ENCODE results near the gene MED15. TPM values are rescaled to one million over a fixed set of nuclear protein-coding genes. Genes with fewer than 3 reads are reported as not detected.
"Not testable (repeated sequence)": the region's sequence is repeated elsewhere in the genome, so short reads cannot be mapped to it uniquely, and the experiment has no call there.

Gene MED15
- total RNA-seq, 5 donors from 2014 or later (not counting 1 experiment from before 2014, with no cell fraction given) = 214 to 317 (median 262) TPM

DNA sequence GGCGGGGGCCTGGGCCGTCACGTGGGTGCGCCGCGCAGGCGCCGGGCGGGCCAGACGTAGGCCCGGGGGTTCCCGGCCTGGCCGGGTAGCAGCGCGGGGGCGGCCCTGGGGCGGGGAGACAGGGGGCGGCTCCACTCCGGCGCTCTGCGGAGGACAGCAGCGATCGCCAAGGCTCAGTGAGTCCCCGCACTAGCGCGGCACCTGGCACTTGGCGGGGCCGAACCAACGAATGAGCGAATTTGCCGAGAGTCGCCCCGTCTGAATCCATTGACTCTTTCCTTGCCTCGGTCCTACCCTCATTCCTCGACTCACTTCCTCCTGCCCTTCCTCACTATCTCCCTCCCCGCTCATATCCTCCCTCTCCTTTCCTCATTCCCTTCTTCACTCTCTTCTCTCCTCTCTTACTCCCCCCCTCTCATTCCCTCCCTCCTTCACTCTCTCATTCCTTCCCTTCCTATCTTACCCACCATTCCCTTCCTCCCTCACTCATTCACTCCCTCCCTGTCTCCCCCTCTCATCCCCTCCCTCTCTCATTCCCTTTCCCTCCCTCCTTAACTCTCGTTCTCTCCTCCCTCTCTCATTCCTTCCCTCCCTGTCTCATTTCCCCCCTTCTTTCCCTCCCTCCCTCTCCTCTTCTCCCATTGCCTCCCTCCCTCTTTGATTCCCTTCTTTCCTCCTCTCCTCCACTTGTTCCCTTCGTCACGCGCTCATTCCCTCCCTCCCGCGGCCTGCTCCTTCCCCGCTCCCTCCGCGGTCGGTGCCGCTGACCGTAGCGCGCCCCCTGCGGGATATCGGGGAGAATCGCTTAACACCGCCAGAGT lies 11.3 kb upstream of the MED15 start:
- peak; percentile 93 to 96 (median 94) for ATAC-seq (replicated peaks in 1 of 4)
- H3K9me3 Mint-ChIP-seq = no peaks in the 10 kb centered on the region
- H3K27ac Mint-ChIP-seq = peak overlapping the region; percentile 82
- POLR2A ChIA-PET = interaction anchor here (0.6 to 0.7 kb wide), 4 partner anchors 52 to 400 kb away, joined by 3 to 7 read pairs (median 4); no protein-coding TSS in a partner anchor
- peak overlapping the region; percentile 83 to 96 (median 90) for H3K4me3 Mint-ChIP-seq
- H3K36me3 Mint-ChIP-seq = peaks cover 5% of the 10 kb centered on the region
- no peaks in the 10 kb centered on the region for H3K9me3 ChIP-seq
- H3K27me3 Mint-ChIP-seq = no peaks in the 10 kb centered on the region
- H3K4me3 ChIP-seq (ENCODE audit: control insufficient read depth in 1 of 2, extremely low read depth in 1 of 2, low read length in 1 of 2) = peak overlapping the region; percentile 65 to 92
- peaks cover 3 to 53% of the 10 kb centered on the region in 2 experiments for H3K4me1 ChIP-seq (ENCODE audit: control insufficient read depth in 1 of 2, extremely low read depth in 1 of 2, insufficient read depth in 2 of 2, low read length in 2 of 2)
- no peaks in the 10 kb centered on the region for H3K27me3 ChIP-seq (replicated peaks in 1 of 2; ENCODE audit: control insufficient read depth in 2 of 2, extremely low read depth in 1 of 2, insufficient read depth in 2 of 2, low read length in 1 of 2)
- peak overlapping the region; percentile 95 for H3K27ac ChIP-seq (ENCODE audit: low read length)
- H3K36me3 ChIP-seq (ENCODE audit: control insufficient read depth in 2 of 2, extremely low read depth in 1 of 2, insufficient read depth in 1 of 2, low read length in 1 of 2) = peaks cover 0 to 2% of the 10 kb centered on the region in 2 donors
- CTCF ChIA-PET = interaction anchor here in 1 of 2 donors (0.6 to 0.7 kb wide), 2 partner anchors 16 to 35 kb away, joined by 3 to 4 read pairs; no protein-coding TSS in a partner anchor
- under 1% methylated on average over 54 of the region's 54 CpGs for WGBS (ENCODE audit: insufficient coverage)
- H3K4me1 Mint-ChIP-seq = peaks cover 41 to 50% (median 41%) of the 10 kb centered on the region in 3 donors
- DNase-seq = peak; percentile 74 to 95 (median 88)

- no peak for DNase-seq
- CTCF ChIA-PET = no interaction called here
Measured at GRCh38 chr22:20497426-20497825, 10.0 kb upstream of the MED15 start.

DNA sequence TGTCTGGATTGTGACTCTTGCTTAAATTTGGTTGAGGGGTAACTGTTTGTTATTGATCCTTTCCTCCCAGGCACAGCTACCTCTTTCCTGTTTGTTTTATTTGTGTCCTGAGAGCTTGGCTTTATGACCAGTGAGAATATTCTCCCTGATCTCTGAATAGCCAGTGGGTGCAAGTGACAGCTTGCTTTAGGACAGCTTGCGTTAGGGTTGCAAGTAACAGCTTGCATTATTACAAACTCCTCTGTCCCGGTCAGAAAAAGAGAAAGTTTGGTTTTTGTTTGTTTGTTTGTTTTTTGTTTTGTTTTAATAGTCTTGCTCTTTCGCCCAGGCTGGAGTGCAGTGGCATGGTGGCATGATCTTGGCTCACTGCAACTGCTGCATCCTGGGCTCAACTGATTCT lies 8.5 kb upstream of the MED15 start:
- Histone ChIP-seq H3K36me3 (ENCODE audit: control insufficient read depth in 2 of 2, extremely low read depth in 1 of 2, insufficient read depth in 1 of 2, low read length in 1 of 2) (peaks cover 0 to 4% of the 10 kb centered on the region in 2 donors), H3K27ac (ENCODE audit: low read length) (no peak overlapping the region), H3K9me3 (no peaks in the 10 kb centered on the region), H3K4me1 (ENCODE audit: control insufficient read depth in 1 of 2, extremely low read depth in 1 of 2, insufficient read depth in 2 of 2, low read length in 2 of 2) (peaks cover 3 to 26% of the 10 kb centered on the region in 2 experiments), H3K27me3 (replicated peaks in 1 of 2; ENCODE audit: control insufficient read depth in 2 of 2, extremely low read depth in 1 of 2, insufficient read depth in 2 of 2, low read length in 1 of 2) (no peaks in the 10 kb centered on the region), H3K4me3 (ENCODE audit: control insufficient read depth in 1 of 2, extremely low read depth in 1 of 2, low read length in 1 of 2) (no peak overlapping the region)
- H3K36me3 Mint-ChIP-seq = peaks cover 8% of the 10 kb centered on the region
- WGBS (ENCODE audit: insufficient coverage) = 61% methylated on average over 3 of the region's 3 CpGs
- ChIA-PET CTCF (interaction anchor here (1.0 to 1.1 kb wide), 2 partner anchors 9 to 54 kb away, joined by 3 read pairs; partner anchors contain the start of gene MED15 (in 1 of the 2)), POLR2A (no interaction called here)
- H3K4me3 Mint-ChIP-seq = no peak overlapping the region
- peaks cover 15 to 24% (median 16%) of the 10 kb centered on the region in 3 donors for H3K4me1 Mint-ChIP-seq
- no peaks in the 10 kb centered on the region for H3K9me3 Mint-ChIP-seq
- H3K27ac Mint-ChIP-seq = peak overlapping the region in 1 of 2 donors; percentile 58
- DNase-seq (no peak), ATAC-seq (replicated peaks in 1 of 4) (no peak)
- H3K27me3 Mint-ChIP-seq = no peaks in the 10 kb centered on the region

More at GRCh38 chr22:20497426-20497825, 10.0 kb upstream of the MED15 start:
- 98% methylated on average over 3 of the region's 3 CpGs for WGBS (ENCODE audit: insufficient coverage)
- POLR2A ChIA-PET = no interaction called here
- H3K9me3 Mint-ChIP-seq = no peaks in the 10 kb centered on the region
- Histone ChIP-seq H3K4me3 (ENCODE audit: control insufficient read depth in 1 of 2, extremely low read depth in 1 of 2, low read length in 1 of 2) (no peak overlapping the region), H3K27ac (ENCODE audit: low read length) (no peak overlapping the region), H3K27me3 (replicated peaks in 1 of 2; ENCODE audit: control insufficient read depth in 2 of 2, extremely low read depth in 1 of 2, insufficient read depth in 2 of 2, low read length in 1 of 2) (no peaks in the 10 kb centered on the region), H3K4me1 (ENCODE audit: control insufficient read depth in 1 of 2, extremely low read depth in 1 of 2, insufficient read depth in 2 of 2, low read length in 2 of 2) (peaks cover 3 to 41% of the 10 kb centered on the region in 2 experiments), H3K36me3 (ENCODE audit: control insufficient read depth in 2 of 2, extremely low read depth in 1 of 2, insufficient read depth in 1 of 2, low read length in 1 of 2) (peaks cover 0 to 4% of the 10 kb centered on the region in 2 donors), H3K9me3 (no peaks in the 10 kb centered on the region)
- H3K36me3 Mint-ChIP-seq = peaks cover 8% of the 10 kb centered on the region
- H3K27me3 Mint-ChIP-seq = no peaks in the 10 kb centered on the region
- ATAC-seq (replicated peaks in 1 of 4) = no peak
- peak overlapping the region; percentile 6 to 96 (median 23) for H3K4me3 Mint-ChIP-seq
- H3K4me1 Mint-ChIP-seq = peaks cover 29 to 38% (median 29%) of the 10 kb centered on the region in 3 donors
- peak overlapping the region; percentile 43 to 66 for H3K27ac Mint-ChIP-seq

GRCh38 chr22:20499769-20500168 lies 7.6 kb upstream of the MED15 start:
- H3K27me3 ChIP-seq (replicated peaks in 1 of 2; ENCODE audit: control insufficient read depth in 2 of 2, extremely low read depth in 1 of 2, insufficient read depth in 2 of 2, low read length in 1 of 2) = no peaks in the 10 kb centered on the region
- POLR2A ChIA-PET = no interaction called here
- H3K27ac Mint-ChIP-seq = no peak overlapping the region

DNA sequence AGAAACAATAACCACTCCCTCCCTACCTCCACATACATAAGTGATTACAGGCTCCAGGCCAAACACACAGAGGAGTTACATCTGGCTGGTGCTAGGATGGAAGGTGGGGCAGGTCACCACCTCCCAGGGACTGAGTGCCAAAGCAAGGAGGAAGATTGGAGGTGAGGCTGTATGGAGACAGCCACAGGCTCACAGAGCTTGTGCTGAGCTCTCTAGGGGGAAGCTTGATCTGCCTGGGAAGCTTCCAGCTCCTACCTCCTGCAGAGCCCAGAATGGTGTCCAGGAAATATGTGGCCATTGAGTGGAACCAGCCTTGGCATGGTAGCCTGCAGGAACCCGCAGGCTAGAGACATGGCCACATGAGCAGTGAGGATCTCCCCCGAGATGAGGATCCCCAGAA lies 3.6 kb upstream of the MED15 start:
- no peak overlapping the region for H3K4me3 ChIP-seq (ENCODE audit: control insufficient read depth in 1 of 2, extremely low read depth in 1 of 2, low read length in 1 of 2)
- ChIA-PET POLR2A (no interaction called here), CTCF (interaction anchor here in 1 of 2 donors (0.6 kb wide), 2 partner anchors 184 to 1313 kb away, joined by 3 to 5 read pairs; no protein-coding TSS in a partner anchor)
- ATAC-seq (replicated peaks in 1 of 4) (no peak), DNase-seq (no peak)
- H3K36me3 ChIP-seq (ENCODE audit: control insufficient read depth in 2 of 2, extremely low read depth in 1 of 2, insufficient read depth in 1 of 2, low read length in 1 of 2) = peaks cover 0 to 4% of the 10 kb centered on the region in 2 donors
- no peaks in the 10 kb centered on the region for H3K27me3 Mint-ChIP-seq
- H3K4me1 ChIP-seq (ENCODE audit: control insufficient read depth in 1 of 2, extremely low read depth in 1 of 2, insufficient read depth in 2 of 2, low read length in 2 of 2) = peaks cover under 1 to 11% of the 10 kb centered on the region in 2 experiments
- H3K4me3 Mint-ChIP-seq = no peak overlapping the region
- no peaks in the 10 kb centered on the region for H3K27me3 ChIP-seq (replicated peaks in 1 of 2; ENCODE audit: control insufficient read depth in 2 of 2, extremely low read depth in 1 of 2, insufficient read depth in 2 of 2, low read length in 1 of 2)
- no peak overlapping the region for H3K27ac ChIP-seq (ENCODE audit: low read length)
- H3K36me3 Mint-ChIP-seq = peaks cover 11% of the 10 kb centered on the region
- no peaks in the 10 kb centered on the region for H3K9me3 ChIP-seq
- H3K27ac Mint-ChIP-seq = no peak overlapping the region
- H3K9me3 Mint-ChIP-seq = no peaks in the 10 kb centered on the region
- H3K4me1 Mint-ChIP-seq = peaks cover 16 to 20% (median 16%) of the 10 kb centered on the region in 3 donors
- WGBS (ENCODE audit: insufficient coverage) = 100% methylated on average over 1 of the region's 2 CpGs

More at GRCh38 chr22:20499769-20500168, 7.6 kb upstream of the MED15 start:
- peaks cover 8% of the 10 kb centered on the region for H3K36me3 Mint-ChIP-seq
- 100% methylated on average over 3 of the region's 7 CpGs for WGBS (ENCODE audit: insufficient coverage)
- H3K36me3 ChIP-seq (ENCODE audit: control insufficient read depth in 2 of 2, extremely low read depth in 1 of 2, insufficient read depth in 1 of 2, low read length in 1 of 2) = peaks cover 0 to 4% of the 10 kb centered on the region in 2 donors
- peaks cover 8 to 18% (median 9%) of the 10 kb centered on the region in 3 donors for H3K4me1 Mint-ChIP-seq
- ATAC-seq (replicated peaks in 1 of 4) (no peak), DNase-seq (no peak)
- no peak overlapping the region for H3K4me3 Mint-ChIP-seq
- H3K9me3 Mint-ChIP-seq = no peaks in the 10 kb centered on the region
- CTCF ChIA-PET = interaction anchor here in 1 of 2 donors (0.7 to 1.1 kb wide), 2 partner anchors 53 to 178 kb away, joined by 3 to 4 read pairs; no protein-coding TSS in a partner anchor
- peaks cover 0 to 17% of the 10 kb centered on the region in 2 experiments for H3K4me1 ChIP-seq (ENCODE audit: control insufficient read depth in 1 of 2, extremely low read depth in 1 of 2, insufficient read depth in 2 of 2, low read length in 2 of 2)
- no peak overlapping the region for H3K27ac ChIP-seq (ENCODE audit: low read length)
- H3K27me3 Mint-ChIP-seq = no peaks in the 10 kb centered on the region
- H3K9me3 ChIP-seq = no peaks in the 10 kb centered on the region
- no peak overlapping the region for H3K4me3 ChIP-seq (ENCODE audit: control insufficient read depth in 1 of 2, extremely low read depth in 1 of 2, low read length in 1 of 2)

DNA sequence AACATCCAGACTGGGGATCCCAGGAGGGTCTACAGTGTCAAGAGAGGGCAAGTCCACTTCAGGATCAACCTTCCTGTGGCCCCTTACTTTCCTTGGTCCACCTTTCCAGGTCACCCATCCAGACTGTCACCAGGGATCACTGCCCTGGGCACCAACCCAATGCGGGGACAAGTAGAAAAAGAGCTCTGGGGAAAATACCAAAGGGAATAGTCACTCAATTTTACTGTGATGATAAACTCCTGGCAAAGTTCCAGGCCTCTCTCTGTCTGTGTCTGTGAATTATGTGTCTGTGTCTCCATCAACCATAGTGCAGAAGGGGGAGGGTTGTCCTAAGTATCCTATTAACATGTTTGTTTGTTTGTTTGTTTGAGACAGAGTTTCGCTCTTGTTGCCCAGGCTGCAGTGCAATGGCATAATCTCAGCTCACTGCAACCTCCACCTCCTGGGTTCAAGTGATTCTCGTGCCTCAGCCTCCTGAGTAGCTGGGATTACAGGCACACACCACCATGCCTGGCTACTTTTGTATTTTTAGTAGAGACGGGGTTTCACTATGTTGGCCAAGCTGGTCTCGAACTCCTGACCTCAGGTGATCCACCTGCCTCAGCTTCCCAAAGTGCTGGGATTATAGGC lies 3.0 kb upstream of the MED15 start:
- CTCF ChIA-PET = interaction anchor here (0.6 kb wide), 2 partner anchors 43 to 184 kb away, joined by 3 to 5 read pairs; no protein-coding TSS in a partner anchor
- H3K9me3 ChIP-seq; H3K27me3 ChIP-seq (replicated peaks in 1 of 2; ENCODE audit: control insufficient read depth in 2 of 2, extremely low read depth in 1 of 2, insufficient read depth in 2 of 2, low read length in 1 of 2); H3K9me3 Mint-ChIP-seq; H3K27ac Mint-ChIP-seq; POLR2A ChIA-PET; ATAC-seq (replicated peaks in 1 of 4); H3K27me3 Mint-ChIP-seq; H3K36me3 ChIP-seq (ENCODE audit: control insufficient read depth in 2 of 2, extremely low read depth in 1 of 2, insufficient read depth in 1 of 2, low read length in 1 of 2); H3K4me3 Mint-ChIP-seq; H3K4me3 ChIP-seq (ENCODE audit: control insufficient read depth in 1 of 2, extremely low read depth in 1 of 2, low read length in 1 of 2); DNase-seq; H3K27ac ChIP-seq (ENCODE audit: low read length): not testable (repeated sequence)
- Mint-ChIP-seq H3K4me1 (peaks cover 22 to 25% (median 22%) of the 10 kb centered on the region in 3 donors), H3K36me3 (peaks cover 14% of the 10 kb centered on the region)
- peaks cover 7 to 17% of the 10 kb centered on the region in 2 experiments for H3K4me1 ChIP-seq (ENCODE audit: control insufficient read depth in 1 of 2, extremely low read depth in 1 of 2, insufficient read depth in 2 of 2, low read length in 2 of 2)
- WGBS (ENCODE audit: insufficient coverage) = 81% methylated on average over 3 of the region's 5 CpGs
